DMS153 treated with DMSO at 0.1 percent for 48 hours (cell line): ENCODE data around the gene CHRNA9.

Experiments
- DNase-seq: peaks from one replicate; lab custom pipeline; 2025; ENCODE audit not compliant: unreplicated experiment; lab: John Stamatoyannopoulos, UW

The CHRNA9 gene

DNA sequence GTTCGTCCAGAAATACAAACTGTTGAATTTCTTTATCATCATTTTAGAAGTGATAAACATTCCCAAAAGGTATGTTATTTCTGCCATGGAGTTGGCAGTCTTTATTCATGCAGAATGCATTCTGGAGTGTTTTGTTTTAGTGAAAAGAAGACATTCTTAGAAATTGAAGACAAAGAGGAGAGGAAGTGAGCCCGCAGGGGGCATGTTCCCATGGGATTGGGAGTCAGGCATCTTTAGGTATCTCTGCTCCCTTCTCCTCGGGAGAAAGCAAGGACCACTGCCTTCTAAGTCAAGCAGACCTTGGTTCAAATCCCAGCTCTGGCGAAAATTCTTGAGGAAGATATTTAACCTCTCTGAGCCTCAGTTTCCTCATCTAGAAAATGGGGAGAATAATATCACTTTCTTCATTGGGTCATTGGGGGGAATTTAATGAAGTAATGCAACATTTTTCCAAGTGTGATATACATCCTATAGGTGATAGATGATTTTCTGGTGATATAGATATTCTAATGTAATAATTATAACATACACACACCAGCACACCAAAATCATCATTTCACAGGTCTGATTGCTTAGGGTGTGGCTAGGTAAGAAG is 26.5 kb upstream of the CHRNA9 start:
- no peak for DNase-seq

GRCh38 chr4:40309250-40309774 is 25.8 kb upstream of the CHRNA9 start:
- DNase-seq: no peak

DNA sequence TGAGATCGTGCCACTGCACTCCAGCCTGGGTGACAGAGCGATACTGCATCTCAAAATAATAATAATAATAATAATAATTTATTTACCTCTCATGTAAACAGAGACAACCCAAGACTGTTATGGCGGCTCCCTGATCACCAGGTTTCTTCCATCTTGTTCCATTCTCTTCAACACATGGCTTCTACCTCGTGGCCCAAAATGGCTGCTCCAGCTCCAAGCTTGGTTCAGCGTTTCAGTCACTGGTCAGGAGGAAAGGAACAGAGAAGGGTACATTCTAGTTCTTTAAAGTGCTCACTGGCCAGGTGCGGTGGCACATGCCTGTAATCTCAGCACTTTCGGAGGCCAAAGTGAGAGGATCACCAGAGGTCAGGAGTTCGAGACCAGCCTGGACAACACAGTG is 24.9 kb upstream of the CHRNA9 start:
- DNase-seq: no peak

DNA sequence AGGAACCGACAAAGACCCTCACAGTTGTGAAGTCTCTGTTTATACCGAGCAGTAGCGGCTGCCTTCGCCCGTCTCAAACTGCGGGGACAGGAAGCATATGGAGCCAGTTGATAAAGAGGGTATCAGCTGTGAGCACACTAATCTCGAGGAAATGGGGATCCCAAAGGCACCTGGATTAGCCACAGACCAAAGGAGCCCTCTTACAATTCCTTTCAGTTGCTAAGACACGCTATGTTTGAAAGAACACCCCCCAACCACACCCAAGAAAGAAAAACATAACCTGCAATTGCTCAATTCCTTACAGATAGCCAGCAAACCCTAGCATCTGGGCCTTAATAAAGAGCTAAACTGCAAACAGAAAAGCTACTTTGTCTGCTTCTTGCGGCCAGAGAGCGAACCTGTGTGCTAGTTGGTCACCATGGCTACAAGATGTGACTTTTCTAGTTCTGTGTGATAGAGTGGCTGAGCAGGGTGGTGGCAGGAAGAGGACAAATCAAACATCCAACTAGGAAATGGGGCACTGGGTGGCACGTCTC is 23.3 kb upstream of the CHRNA9 start:
- no peak for DNase-seq

GRCh38 chr4:40314951-40315350 is 20.2 kb upstream of the CHRNA9 start:
- no peak for DNase-seq

DNA sequence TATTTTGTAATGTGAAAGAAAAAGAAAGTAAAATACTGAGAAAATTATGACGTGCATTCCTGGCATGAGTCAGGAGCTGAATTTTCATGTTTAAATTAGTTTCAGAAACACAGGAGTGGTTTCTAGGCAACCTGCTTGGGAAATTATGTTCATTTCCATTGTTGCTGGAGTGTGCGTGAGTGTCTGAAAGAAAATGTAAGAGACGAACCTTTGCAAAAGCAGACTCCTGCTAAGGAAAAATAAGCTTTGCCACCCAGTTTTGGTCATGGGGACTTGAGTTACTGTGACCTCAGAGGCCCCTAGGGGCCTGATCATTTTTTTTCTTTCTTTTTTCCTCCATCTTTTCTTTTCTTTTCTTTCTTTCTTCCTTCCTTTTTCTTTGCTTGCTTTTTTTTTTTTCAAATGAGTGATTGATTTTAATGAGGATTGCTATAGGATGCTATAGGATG is 18.8 kb upstream of the CHRNA9 start:
- no peak for DNase-seq

- DNase-seq: no peak
Measured at GRCh38 chr4:40316782-40317635, 18.1 kb upstream of the CHRNA9 start.

- DNase-seq: no peak
Measured at GRCh38 chr4:40317916-40318658, 17.0 kb upstream of the CHRNA9 start.

DNA sequence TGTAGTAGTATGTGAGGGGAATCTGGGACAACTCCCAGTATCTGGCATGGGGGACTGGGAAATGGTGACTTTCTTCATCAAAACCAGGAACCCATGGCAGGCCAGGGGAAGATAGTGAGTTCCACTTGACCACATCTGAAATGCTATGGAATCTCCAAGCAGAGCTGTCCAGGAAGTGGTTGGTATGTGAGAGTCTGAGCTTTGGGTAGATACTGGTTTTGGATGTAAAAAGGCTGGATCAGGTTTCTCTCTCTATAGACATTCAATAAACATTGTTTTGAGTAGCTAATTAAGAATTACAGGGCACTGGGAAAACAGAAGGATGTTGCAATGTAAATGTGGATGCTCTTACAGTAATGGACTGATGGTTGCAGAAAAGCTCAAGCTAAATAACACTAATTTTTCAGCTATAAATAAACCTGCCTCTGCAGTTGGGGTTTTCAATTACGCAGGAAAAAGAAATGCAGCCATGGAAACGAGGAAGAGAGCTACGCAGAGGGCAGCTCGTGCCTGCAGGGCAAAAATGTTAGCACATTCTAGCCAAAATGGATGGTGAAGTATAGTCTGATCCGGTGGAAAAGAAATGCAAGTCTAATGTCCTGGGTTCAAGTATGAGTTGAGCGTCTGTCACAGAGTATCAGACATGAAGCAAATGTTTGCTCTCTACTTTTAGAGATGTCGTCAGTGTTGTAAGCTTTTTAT is 13.4 kb upstream of the CHRNA9 start:
- peak; percentile 1 for DNase-seq

GRCh38 chr4:40322811-40323210 is 12.3 kb upstream of the CHRNA9 start:
- DNase-seq: no peak

- no peak for DNase-seq
Measured at GRCh38 chr4:40323866-40324265, 11.3 kb upstream of the CHRNA9 start.

DNA sequence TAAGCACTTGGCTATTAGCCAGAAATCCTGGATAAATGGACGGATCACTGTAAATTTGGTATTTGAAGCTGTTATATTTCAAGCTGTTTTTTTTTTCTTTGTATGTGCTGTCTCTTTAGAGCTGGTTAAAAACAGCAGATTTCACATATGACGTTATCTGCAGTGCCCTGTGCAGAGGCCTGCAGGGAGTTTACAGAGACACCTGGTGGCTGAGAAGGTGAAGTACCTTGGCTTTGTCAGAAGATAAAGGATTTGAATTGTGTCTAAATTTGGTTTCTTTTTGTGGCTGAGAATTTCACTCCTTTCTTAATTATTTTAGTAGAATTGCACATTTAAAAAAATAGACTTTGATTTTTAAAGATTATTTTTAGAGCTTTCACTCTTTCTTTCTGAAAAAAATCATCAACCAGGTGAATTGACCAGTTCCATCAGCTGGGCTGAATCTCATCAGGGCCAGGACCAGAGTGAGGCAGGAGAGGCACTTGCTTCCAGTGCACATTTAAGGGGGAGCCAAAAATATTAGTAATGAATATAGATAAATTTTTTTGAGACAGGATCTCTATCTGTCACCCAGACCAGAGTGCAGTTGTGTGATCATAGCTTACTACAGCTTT is 9.6 kb upstream of the CHRNA9 start:
- peak; percentile 11 for DNase-seq

DNA sequence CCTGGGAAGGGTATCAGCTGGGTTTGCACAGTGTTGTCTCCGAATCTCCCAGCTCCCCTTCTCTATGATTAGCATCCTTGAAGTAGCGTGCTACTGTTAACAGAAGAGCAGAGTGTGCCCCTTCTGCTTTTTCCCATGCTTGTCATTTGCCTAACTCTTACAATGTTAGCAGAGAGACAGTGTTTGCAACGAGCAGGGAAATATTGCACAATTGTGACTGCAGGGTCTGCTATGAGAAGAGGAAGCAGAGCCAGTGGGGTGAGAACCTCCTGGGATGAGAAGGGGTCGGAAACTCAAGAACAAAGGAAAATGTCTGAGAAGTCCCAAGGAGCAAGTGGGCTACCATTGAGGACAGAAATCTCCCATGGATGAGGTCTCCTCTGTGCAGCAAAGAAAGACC is 7.8 kb upstream of the CHRNA9 start:
- no peak for DNase-seq

- no peak for DNase-seq
Measured at GRCh38 chr4:40328383-40328782, 6.8 kb upstream of the CHRNA9 start.

DNA sequence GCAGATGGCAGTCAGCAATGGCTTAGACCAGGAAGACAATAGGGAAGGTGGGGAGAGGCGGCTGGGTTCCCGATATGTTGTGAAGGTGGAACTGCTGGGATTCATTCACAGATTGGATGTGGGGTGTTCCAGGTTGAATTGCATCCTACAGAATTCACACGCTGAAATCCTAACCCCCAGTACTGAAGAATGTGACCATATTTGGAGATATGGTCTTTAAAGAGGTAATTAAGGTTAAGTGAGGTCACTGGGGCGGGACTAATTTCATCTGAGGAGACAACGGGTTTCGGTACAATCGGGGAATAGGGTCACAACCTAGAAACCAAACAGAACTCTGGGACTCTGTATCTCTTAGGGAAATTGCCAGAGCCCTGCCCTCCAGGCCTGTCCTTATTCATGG is 5.3 kb upstream of the CHRNA9 start:
- DNase-seq: no peak

DNA sequence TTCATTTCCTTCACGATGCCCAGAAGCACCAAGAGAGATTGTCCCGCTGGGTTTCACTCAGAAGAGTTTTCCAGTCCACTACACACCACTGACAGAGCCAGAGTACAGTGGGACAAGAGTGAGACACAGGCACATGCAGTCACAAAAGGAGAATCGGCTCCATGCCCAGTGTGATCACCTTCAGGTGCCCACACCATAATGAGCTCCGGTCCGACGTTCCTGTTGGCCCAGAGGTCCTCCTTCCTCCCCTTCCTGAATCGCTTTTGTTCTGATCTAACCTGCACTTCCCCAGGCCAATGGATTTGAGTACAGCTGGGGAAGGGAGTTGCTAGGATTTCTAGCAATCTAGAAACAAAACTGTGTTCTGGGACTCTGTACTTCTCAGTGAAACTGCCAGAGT is 4.6 kb upstream of the CHRNA9 start:
- no peak for DNase-seq

DNA sequence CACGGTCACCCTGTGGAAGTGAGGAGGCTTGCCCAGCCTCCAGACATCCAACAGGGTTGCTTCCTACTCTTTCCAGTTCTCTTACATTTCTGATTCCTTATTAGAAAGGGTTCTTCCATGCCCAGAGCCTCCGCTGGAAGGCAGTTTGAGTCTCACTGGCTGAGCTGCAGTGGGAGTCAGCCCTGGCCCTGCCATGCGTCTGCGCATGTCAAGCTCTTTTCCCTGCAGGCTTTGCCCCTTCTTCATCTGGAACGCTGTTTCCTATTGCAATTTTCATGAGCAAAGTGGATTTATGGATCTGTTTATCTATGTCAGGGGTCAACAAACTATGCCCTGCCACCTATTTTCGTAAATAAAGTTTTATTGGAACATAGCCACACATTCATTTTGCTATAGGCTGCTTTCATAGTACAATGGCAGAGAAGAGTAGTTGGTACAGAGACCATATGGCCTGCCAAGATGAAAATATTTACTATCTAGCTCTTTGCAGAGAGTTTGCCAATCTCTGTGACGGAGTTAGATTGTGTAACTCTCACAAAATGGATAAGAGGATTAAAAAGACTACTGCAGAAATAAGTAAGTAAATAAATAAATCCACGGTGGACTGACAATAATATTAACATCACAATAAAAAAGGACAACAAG is 3.9 kb upstream of the CHRNA9 start:
- DNase-seq: no peak

DNA sequence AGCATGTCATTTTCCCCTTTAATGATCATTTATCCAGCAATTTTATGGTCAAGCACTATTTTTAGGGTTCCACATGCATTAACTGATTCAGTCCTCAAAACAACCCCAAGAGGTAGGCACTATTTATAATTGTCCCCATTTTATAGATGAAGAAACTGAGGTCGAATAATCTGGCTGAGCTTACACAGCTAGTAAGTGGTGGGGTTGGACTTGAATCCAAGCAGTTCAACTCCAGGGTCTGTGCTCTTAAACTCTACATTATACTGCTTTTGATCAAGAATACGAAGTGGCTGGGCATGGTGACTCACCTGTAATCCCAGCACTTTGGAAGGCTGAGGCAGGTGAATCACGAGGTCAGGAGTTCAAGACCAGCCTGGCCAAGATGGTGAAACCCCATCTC is 3.2 kb upstream of the CHRNA9 start:
- DNase-seq: no peak

DNA sequence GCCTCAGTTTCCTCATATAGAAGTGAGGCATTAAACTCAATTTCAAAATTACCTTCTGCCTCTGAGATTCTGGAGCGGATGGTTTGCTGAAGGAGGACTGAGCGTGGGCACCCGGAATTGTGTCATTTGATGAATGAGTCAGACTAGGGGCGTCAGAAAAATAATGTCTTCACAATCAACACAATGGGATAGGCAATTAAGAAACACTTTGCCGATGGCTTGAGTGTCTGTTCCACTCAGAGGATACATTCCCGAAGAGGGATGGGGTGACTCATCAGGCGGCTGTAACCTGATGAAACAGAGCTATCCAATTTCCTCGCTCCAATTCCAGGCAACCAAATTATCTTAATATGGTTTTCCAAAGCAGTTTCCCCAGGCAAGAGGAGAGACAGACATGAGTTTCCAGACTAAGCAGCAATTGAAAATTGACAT is 1.2 kb upstream of the CHRNA9 start:
- peak; percentile 5 for DNase-seq

GRCh38 chr4:40335525-40335894 is 377 bp downstream of the CHRNA9 start:
- DNase-seq: no peak
